Middle frontal gyrus (tissue), 1 donor: ENCODE data around the gene EIF5AL1.
"Not testable (repeated sequence)": the region's sequence is repeated elsewhere in the genome, so short reads cannot be mapped to it uniquely, and the experiment has no call there.

Source experiments
- DNase-seq: peaks from one replicate; pipeline ENCODE4 v3.0.0-alpha.2; 2015; ENCODE audit warnings: low spot score; ENCODE audit errors: extremely low spot score

Gene EIF5AL1

GRCh38 chr10:79511891-79512583, at the start of gene EIF5AL1:
Gene EIF5AL1, plus strand, starts transcription at chr10:79512533. Its CDS starts 117 bp downstream, at chr10:79512650.
- DNase-seq = not testable (repeated sequence)

- DNase-seq = no peak
These were observed 48.5 kb upstream of the EIF5AL1 start for GRCh38 chr10:79463578-79464496.

GRCh38 chr10:79465341-79465740, 47.0 kb upstream of the EIF5AL1 start:
- no peak for DNase-seq

- no peak for DNase-seq
These were observed 44.2 kb upstream of the EIF5AL1 start for GRCh38 chr10:79468015-79468560.

GRCh38 chr10:79468841-79469585, 43.3 kb upstream of the EIF5AL1 start:
- DNase-seq = no peak

- no peak for DNase-seq
These were observed 42.2 kb upstream of the EIF5AL1 start for GRCh38 chr10:79470096-79470495.

GRCh38 chr10:79471776-79472175, 40.6 kb upstream of the EIF5AL1 start:
- DNase-seq = no peak

- no peak for DNase-seq
These were observed 39.9 kb upstream of the EIF5AL1 start for GRCh38 chr10:79472449-79472848.

GRCh38 chr10:79472951-79473350, 39.4 kb upstream of the EIF5AL1 start:
- no peak for DNase-seq

- no peak for DNase-seq
These were observed 38.7 kb upstream of the EIF5AL1 start for GRCh38 chr10:79473496-79474095.

- DNase-seq = no peak
These were observed 37.1 kb upstream of the EIF5AL1 start for GRCh38 chr10:79475119-79475653.

- no peak for DNase-seq
These were observed 36.5 kb upstream of the EIF5AL1 start for GRCh38 chr10:79475877-79476276.

GRCh38 chr10:79476645-79477044, 35.7 kb upstream of the EIF5AL1 start:
- DNase-seq = no peak

GRCh38 chr10:79477456-79477855, 34.9 kb upstream of the EIF5AL1 start:
- DNase-seq = no peak

GRCh38 chr10:79479283-79479909, 32.9 kb upstream of the EIF5AL1 start:
- DNase-seq = no peak

- no peak for DNase-seq
These were observed 30.0 kb upstream of the EIF5AL1 start for GRCh38 chr10:79482304-79482703.

- no peak for DNase-seq
These were observed 29.6 kb upstream of the EIF5AL1 start for GRCh38 chr10:79482741-79483140.

- DNase-seq = no peak
These were observed 29.0 kb upstream of the EIF5AL1 start for GRCh38 chr10:79483299-79483698.

- DNase-seq = no peak
These were observed 28.4 kb upstream of the EIF5AL1 start for GRCh38 chr10:79483948-79484347.

- no peak for DNase-seq
These were observed 27.9 kb upstream of the EIF5AL1 start for GRCh38 chr10:79484476-79484875.
